ENCODE data around the gene AP2B1.
A peak's percentile ranks its signal among the peaks of the same experiment; 100 is the strongest.
"Not testable (repeated sequence)": the region's sequence is repeated elsewhere in the genome, so short reads cannot be mapped to it uniquely, and the experiment has no call there.

The AP2B1 gene

GRCh38 chr17:35750526-35751395 is 163.6 kb downstream of the AP2B1 start:
- DNase-seq, result no peak

- not testable (repeated sequence) for DNase-seq
Measured at GRCh38 chr17:35751541-35751940, 164.4 kb downstream of the AP2B1 start.

DNA sequence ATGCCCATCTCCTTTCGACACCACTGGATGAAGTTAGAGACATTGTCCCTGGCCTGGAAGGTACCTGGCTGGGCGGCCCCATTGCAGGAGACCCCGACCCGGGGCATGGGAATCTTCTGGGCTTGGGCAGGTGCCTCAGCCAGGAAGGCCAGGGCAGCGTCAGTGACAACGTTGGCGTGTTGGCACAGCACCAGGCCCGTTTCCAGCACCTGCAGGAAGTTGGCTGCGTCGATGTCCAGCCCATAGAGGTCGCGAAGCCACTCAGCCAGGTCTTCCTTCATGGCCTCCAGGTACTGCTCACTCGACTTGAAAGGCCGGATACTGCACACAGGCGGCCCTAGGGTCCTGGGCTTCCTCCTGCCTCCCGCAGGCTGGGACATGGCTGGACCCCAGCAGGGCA is 165.3 kb downstream of the AP2B1 start:
- DNase-seq, result no peak

GRCh38 chr17:35752945-35753764 is 166.0 kb downstream of the AP2B1 start, which contains the start of gene GAS2L2:
Gene GAS2L2 (minus strand): TSS chr17:35753239. CDS start chr17:35752850, 389 bp downstream.
- no peak for DNase-seq

DNA sequence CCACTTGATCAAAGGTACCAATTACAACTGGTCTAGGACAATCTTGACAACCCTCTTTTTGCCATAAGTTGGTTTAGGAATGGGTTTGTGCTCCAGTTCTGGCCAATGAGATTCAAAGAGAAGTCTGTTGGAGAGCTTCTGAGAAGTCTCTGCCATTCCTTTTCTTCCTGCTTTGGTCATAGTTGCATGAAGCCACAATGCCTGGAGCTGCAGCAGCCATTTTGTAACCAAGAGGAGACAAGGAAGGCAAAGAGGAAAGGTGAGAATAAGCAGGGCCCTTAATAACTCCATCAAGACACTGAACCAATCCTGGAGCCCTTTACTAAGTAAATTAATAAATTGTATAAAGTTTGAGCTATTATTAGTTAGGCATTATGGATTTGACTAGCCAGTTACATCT is 170.1 kb downstream of the AP2B1 start:
- no peak for DNase-seq

DNA sequence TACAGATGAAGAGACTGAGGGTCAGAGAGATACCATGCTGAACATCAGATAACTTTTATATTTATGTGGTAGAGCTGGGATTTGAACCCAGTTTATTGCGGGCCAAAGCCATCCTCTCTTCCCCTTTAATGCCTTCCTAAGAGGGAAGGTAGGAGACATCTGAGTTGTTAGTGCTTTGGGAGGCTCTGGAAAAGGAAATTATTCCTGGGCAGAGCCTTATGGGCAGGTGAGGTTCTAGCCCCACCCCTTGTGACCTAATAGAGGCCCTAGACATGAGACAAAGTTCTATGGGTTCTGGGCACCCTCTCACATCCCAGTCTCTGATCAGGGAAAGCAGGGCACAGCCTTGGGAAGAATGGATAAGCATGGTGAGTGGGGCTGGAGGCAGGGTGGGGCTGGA is 173.5 kb downstream of the AP2B1 start, which contains the start of gene C17orf50:
Gene C17orf50 (plus strand): TSS at position 301 of the 400 bp plus-strand sequence. CDS start 55 bp downstream, at position 356.
- DNase-seq, result no peak

DNA sequence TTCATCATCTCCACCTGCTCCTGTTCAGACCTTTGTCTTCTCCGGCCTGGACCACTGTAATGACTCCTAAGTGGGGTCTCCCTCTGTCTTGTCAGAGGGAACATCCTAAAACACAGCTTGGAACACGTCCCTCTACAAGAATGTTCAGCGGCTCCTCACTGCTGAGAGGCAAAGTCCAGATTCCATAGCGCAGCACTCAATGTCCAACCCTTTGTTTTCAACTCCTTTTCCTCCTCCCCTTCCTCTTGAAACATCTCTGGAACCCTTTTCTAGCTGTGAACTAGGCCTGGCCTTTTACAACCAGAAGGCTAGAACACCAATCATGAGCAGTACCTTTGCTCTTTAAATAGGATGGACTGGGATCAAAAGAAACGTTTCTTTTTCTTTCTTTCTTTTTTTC is 174.5 kb downstream of the AP2B1 start:
- no peak for DNase-seq

DNA sequence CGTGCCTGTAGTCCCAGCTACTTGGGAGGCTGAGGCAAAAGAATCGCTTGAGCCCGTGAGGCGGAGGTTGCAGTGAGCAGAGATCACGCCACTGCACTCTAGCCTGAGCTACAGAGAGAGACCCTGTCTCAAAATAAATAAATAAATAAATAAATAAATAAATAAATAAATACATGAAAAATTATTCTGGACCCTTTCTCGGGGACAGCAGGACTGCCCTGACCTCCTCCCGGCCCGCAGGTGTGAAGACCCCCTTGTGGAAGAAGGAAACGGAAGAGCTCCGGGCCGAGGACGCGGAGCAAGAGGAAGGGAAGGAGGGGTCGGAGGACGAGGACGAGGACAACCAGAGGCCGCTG is 176.6 kb downstream of the AP2B1 start:
- DNase-seq, result no peak

GRCh38 chr17:35764123-35764991 is 177.2 kb downstream of the AP2B1 start:
- DNase-seq, result peak; percentile 66

DNA sequence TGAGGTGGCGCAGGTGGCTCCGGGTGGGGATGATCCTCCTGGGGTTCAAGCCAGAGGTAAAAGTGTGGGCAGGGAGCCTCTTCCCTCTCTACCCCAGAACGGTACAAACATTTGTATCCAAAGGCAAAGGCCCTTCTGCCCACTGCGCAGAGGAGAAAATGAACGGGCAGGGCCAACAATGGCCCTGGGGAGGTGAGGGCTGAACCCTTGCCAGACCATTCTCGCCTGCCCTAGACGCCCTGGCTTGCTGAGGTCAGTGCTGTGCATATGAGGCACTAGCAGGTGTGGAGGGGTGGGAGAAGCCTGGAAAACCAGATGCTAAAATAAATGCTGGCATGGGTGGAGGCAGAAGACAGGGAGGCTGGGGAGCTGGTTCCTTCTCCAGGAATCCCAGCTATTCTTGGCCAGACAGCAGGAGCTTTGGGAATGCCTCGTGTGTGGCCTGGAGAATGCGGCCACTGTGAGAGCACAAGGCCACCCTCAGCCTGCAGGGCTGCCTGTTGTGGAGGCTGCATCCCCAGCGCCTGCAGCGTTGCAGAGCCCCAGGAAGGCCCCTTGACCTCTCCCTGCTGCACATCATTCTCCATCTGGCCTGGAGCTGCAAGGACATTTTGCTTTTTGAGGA is 178.1 kb downstream of the AP2B1 start:
- DNase-seq, result no peak

- no peak for DNase-seq
Measured at GRCh38 chr17:35765756-35766488, 178.8 kb downstream of the AP2B1 start.

- no peak for DNase-seq
Measured at GRCh38 chr17:35766489-35766877, 179.4 kb downstream of the AP2B1 start.

GRCh38 chr17:35766903-35767510 is 179.9 kb downstream of the AP2B1 start:
- DNase-seq, result no peak

- DNase-seq, result no peak
Measured at GRCh38 chr17:35768797-35769196, 181.7 kb downstream of the AP2B1 start.

DNA sequence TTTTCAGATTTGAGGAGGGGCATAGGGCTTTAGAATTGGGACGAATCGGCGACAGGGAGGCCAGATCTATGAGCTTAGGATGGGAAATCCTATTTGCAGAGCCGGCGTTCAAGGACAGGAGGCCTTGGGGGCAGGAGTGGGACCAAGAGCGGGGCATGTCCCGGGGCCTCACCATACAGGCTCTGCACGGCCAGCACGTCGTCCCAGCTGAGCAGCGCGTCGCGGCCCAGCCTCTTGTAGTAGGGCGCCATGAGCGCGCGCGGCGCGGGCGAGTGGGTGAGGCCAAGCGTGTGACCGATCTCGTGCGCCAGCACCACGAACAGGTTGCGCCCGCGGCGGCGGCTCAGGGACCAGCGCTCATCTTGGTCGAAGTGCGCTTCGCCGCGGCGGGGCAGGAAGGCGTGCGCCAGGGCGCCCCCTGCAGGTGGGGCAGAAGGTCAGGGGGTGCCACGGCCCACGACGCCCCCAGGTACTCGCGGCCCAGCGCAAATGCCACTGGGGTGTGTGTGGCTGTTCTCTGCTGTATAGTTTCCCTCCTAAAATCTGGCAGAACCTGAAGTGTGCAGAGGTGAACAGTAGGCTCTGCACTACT is 182.9 kb downstream of the AP2B1 start:
- no peak for DNase-seq

DNA sequence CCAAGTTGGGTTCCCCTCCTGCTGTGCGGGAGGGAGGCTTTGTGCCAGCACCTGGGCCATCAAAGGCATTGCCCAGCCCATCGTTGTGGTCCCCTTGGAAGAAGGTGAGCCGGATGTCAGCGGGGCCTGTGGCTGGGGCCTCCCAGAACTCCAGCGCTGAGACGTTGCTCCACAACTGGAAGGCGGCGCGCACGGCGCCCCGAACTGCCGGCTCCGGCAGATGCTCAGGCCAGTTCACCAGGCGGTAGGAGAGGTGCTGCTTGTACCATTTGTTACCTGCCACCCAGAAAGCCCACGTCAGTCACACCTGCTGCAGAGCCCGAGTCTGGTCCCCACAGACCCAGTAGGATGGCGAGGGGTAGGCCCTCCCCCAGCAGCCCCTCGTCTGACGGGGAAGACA is 186.0 kb downstream of the AP2B1 start:
- no peak for DNase-seq

DNA sequence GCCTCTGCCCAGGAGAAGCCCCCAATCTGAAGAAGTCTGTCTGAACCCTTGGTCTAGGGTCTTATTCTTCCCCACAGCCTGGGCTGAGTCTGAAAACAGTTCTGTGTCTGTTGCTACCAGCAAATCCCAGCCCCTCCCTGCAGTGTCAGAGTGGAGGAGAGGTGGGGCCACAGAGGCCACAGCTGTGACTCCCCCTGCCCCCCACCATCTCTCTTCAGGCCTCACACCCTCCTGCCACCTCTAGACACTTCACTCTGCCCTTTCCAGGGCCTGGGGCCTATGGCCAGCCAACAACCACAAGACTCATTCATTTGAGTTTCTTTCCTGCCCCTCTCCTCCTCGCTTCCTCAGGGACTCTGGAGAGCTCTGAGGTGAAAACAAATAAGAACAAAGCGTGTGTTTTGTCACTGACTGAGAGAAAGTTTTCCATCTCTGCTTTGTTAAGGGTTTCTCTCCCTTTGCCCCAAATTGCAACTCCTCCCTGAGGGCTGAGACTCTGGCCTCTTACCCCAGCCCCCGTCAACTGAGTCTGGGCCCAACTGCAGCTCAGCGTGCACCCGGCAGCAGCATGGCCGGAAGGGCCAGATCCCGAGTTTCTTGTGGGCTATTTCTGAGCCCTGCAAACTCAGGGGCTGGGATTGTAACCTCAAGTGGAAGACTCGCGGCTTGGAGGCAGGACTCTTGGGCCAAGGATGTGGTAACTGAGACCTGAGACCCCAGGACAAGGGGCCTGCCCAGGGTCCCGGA is 186.7 kb downstream of the AP2B1 start:
- DNase-seq, result no peak

- no peak for DNase-seq
Measured at GRCh38 chr17:35774499-35774898, 187.4 kb downstream of the AP2B1 start.

DNA sequence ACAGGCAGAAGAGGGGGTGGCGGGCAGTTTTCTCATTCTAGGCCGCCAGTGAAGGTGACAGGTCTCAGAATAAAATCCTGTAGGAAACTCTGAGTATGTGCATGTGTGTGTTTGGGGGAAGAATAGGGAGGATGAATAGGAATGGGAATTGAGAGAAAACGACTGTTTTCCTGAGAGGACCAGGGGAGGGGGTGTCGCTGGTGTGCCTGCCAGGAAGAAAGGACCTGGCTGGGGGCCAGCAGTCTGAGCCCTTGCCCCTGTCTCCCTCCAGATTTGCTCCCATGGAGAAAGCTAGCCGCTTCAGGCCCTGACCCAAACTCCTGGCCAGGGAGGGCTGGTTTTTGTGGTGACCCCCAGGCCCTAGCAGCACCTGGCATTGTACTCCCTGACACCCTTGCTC is 187.9 kb downstream of the AP2B1 start:
- no peak for DNase-seq

- no peak for DNase-seq
Measured at GRCh38 chr17:35775583-35775982, 188.5 kb downstream of the AP2B1 start.

Measured in NK-92 treated with Interleukin-12 subunit alpha and Interleukin-12 subunit beta, amount 100 ng/mL, for 24 hours (cell line).